H1 (cell line): Measurements from ENCODE around the gene SLC25A15. TPM values are rescaled to one million over a fixed set of nuclear protein-coding genes. Genes with fewer than 3 reads are reported as not detected.

Experiments
- CTCF ChIA-PET: fragments of 300-600 bp; sonication (Branson Sonifier 250); formaldehyde crosslinking; loops from one replicate; lab custom pipeline; 2021; ENCODE audit not compliant: partially characterized antibody; lab: Charles Lee
- POLR2A ChIA-PET: fragments of 300-600 bp; sonication (Branson Sonifier 250); formaldehyde crosslinking; loops from one replicate; lab custom pipeline; 2021; ENCODE audit warnings: inconsistent platforms; ENCODE audit not compliant: partially characterized antibody; lab: Charles Lee
- DNase-seq, 2 experiments: peaks; one replicate each; pipeline versions ENCODE4 v3.0.0 to v3.0.0-alpha.2; 2010 to 2022; ENCODE audit warnings: low spot score in 2 of 2, low read depth in 1 of 2, mixed read lengths in 1 of 2
- FAIRE-seq: peaks from 2 replicates; lab custom pipeline; 2011; peaks lifted over from hg19 to GRCh38; lab: Jason Lieb, UNC
- H2AFZ ChIP-seq: 2 replicates; pipeline ENCODE4 v1.8.1; 2012; ENCODE audit warnings: low read length, inconsistent platforms
- H2AK5ac ChIP-seq: 2 replicates; pipeline ENCODE4 v1.6.1; 2013; ENCODE audit warnings: low read depth, low read length
- H2BK120ac ChIP-seq: replicated peaks from 2 replicates; pipeline ENCODE3; 2013; ENCODE audit warnings: low read depth, low read length, inconsistent platforms
- H2BK12ac ChIP-seq: 2 replicates; pipeline ENCODE4 v1.6.1; 2013; ENCODE audit warnings: low read depth, low read length
- H2BK15ac ChIP-seq: 2 replicates; pipeline ENCODE4 v1.6.1; 2013; ENCODE audit warnings: low read length
- H2BK20ac ChIP-seq: 2 replicates; pipeline ENCODE4 v1.6.1; 2013; ENCODE audit warnings: low read length
- H2BK5ac ChIP-seq: 2 replicates; pipeline ENCODE4 v1.6.1; 2013; ENCODE audit warnings: low read depth, low read length
- H3K14ac ChIP-seq: 2 replicates; pipeline ENCODE4 v1.6.1; 2013; ENCODE audit warnings: inconsistent platforms; ENCODE audit not compliant: insufficient read length
- H3K18ac ChIP-seq: 2 replicates; pipeline ENCODE4 v1.6.1; 2013; ENCODE audit warnings: low read length; ENCODE audit errors: extremely low read depth
- H3K23ac ChIP-seq: 2 replicates; pipeline ENCODE4 v1.6.1; 2013; ENCODE audit warnings: inconsistent platforms; ENCODE audit not compliant: insufficient read length
- H3K23me2 ChIP-seq: 2 replicates; pipeline ENCODE4 v1.6.1; 2013; ENCODE audit warnings: low read depth, low read length
- H3K27ac ChIP-seq: 2 replicates; pipeline ENCODE4 v1.6.1; 2011; ENCODE audit warnings: low read depth, low read length, inconsistent platforms
- H3K27me3 ChIP-seq, 4 experiments: replicated peaks in 1 of 4; 1 replicate in 1 of 4; 2 replicates in 3 of 4; pipeline versions ENCODE4 v1.6.1 to v1.8.1; 2011 to 2013; ENCODE audit warnings: low read length in 3 of 4, mild to moderate bottlenecking in 3 of 4, inconsistent platforms in 2 of 4, mixed read lengths in 2 of 4, moderate library complexity in 1 of 4; ENCODE audit not compliant: control insufficient read depth in 3 of 4, insufficient read depth in 3 of 4; ENCODE audit errors: extremely low read depth in 1 of 4
- H3K36me3 ChIP-seq, 4 experiments: 2 replicates each; pipeline versions ENCODE4 v1.6.1 to v1.8.1; 2011 to 2013; ENCODE audit warnings: mild to moderate bottlenecking in 4 of 4, low read length in 3 of 4, moderate library complexity in 2 of 4, control low read depth in 1 of 4, inconsistent platforms in 1 of 4; ENCODE audit not compliant: insufficient read depth in 4 of 4, control insufficient read depth in 2 of 4
- H3K4ac ChIP-seq: replicated peaks from 2 replicates; pipeline ENCODE3; 2013; ENCODE audit warnings: low read length, low read depth, mixed read lengths, inconsistent platforms; ENCODE audit not compliant: insufficient read length
- H3K4me1 ChIP-seq, 4 experiments: replicated peaks in 1 of 4; 1 replicate in 1 of 4; 2 replicates in 3 of 4; pipeline versions ENCODE4 v1.6.1 to v1.8.1; 2011 to 2013; ENCODE audit warnings: low read length in 3 of 4, inconsistent platforms in 2 of 4, mixed read lengths in 1 of 4; ENCODE audit not compliant: insufficient read depth in 4 of 4, control insufficient read depth in 3 of 4
- H3K4me2 ChIP-seq, 2 experiments: 2 replicates each; pipeline versions ENCODE4 v1.6.1 to v1.8.1; 2011 to 2013; ENCODE audit warnings: low read depth in 2 of 2, low read length in 2 of 2, control low read depth in 1 of 2, inconsistent platforms in 1 of 2, mild to moderate bottlenecking in 1 of 2; ENCODE audit not compliant: insufficient read depth in 1 of 2
- H3K4me3 ChIP-seq, 4 experiments: fragments of 200-600, 300-600 bp in 1 of 4; sonication (generic), shearing (Covaris generic), sonication (Bioruptor Twin) in 1 of 4; 2 replicates each; pipeline versions ENCODE4 v1.5.1 to v1.8.1; 2011 to 2016; ENCODE audit warnings: low read length in 4 of 4, low read depth in 3 of 4, control low read depth in 2 of 4, inconsistent platforms in 2 of 4, mild to moderate bottlenecking in 2 of 4, mixed read lengths in 1 of 4, moderate library complexity in 1 of 4; ENCODE audit not compliant: insufficient read depth in 2 of 4; ENCODE audit errors: extremely low read depth in 1 of 4
- H3K56ac ChIP-seq: replicated peaks from 2 replicates; pipeline ENCODE3; 2013; ENCODE audit warnings: low read depth, mild to moderate bottlenecking, mixed read lengths, low read length, inconsistent platforms; ENCODE audit not compliant: insufficient read length
- H3K79me1 ChIP-seq: 2 replicates; pipeline ENCODE4 v1.6.1; 2013; ENCODE audit warnings: low read depth, low read length, control low read depth
- H3K79me2 ChIP-seq, 2 experiments: 2 replicates each; pipeline versions ENCODE4 v1.6.1 to v1.8.1; 2012 to 2013; ENCODE audit warnings: low read length in 2 of 2, mild to moderate bottlenecking in 2 of 2, inconsistent platforms in 1 of 2; ENCODE audit not compliant: insufficient read depth in 2 of 2, control insufficient read depth in 1 of 2
- H3K9ac ChIP-seq, 4 experiments: replicated peaks in 1 of 4; 1 replicate in 1 of 4; 2 replicates in 3 of 4; pipeline versions ENCODE4 v1.6.1 to v1.8.1; 2011 to 2013; ENCODE audit warnings: low read depth in 3 of 4, low read length in 3 of 4, control low read depth in 2 of 4, mild to moderate bottlenecking in 2 of 4, moderate library complexity in 2 of 4, inconsistent platforms in 1 of 4; ENCODE audit errors: extremely low read depth in 1 of 4
- H3K9me3 ChIP-seq, 2 experiments: 2 replicates each; pipeline versions ENCODE4 v1.6.1 to v1.8.1; 2012 to 2013; ENCODE audit warnings: mild to moderate bottlenecking in 2 of 2, moderate library complexity in 2 of 2, control low read depth in 1 of 2, inconsistent platforms in 1 of 2, low read depth in 1 of 2, low read length in 1 of 2, mixed read lengths in 1 of 2; ENCODE audit not compliant: insufficient read depth in 2 of 2
- H4K20me1 ChIP-seq, 2 experiments: replicated peaks in 1 of 2; 2 replicates each; pipeline versions ENCODE3 to v1.8.1; 2011 to 2013; ENCODE audit warnings: inconsistent platforms in 2 of 2, low read length in 2 of 2, mild to moderate bottlenecking in 1 of 2; ENCODE audit not compliant: insufficient read depth in 2 of 2, control insufficient read depth in 1 of 2
- H4K5ac ChIP-seq: 2 replicates; pipeline ENCODE4 v1.6.1; 2013; ENCODE audit warnings: low read length, low read depth, mixed read lengths, inconsistent platforms; ENCODE audit not compliant: insufficient read length
- H4K8ac ChIP-seq: 2 replicates; pipeline ENCODE4 v1.8.0; 2013; ENCODE audit warnings: mild to moderate bottlenecking, moderate library complexity, low read length, inconsistent platforms; ENCODE audit not compliant: insufficient read depth; ENCODE audit errors: extremely low read depth
- H4K91ac ChIP-seq: replicated peaks from 2 replicates; pipeline ENCODE3; 2013; ENCODE audit warnings: low read length, mixed read lengths, inconsistent platforms; ENCODE audit not compliant: insufficient read length
- CTBP2 ChIP-seq: IDR thresholded peaks from 2 replicates; pipeline ENCODE4 v1.7.0; 2011; ENCODE audit warnings: borderline replicate concordance, mild to moderate bottlenecking, moderate library complexity, mixed read lengths, low read length; ENCODE audit not compliant: insufficient read depth, insufficient read length
- FOSL1 ChIP-seq: IDR thresholded peaks from 2 replicates; pipeline ENCODE4 v1.6.1; 2011; ENCODE audit warnings: mild to moderate bottlenecking, low read depth, low read length, moderate library complexity; ENCODE audit not compliant: insufficient read depth
- HDAC2 ChIP-seq, 2 experiments: fragments of 300-600 bp in 1 of 2; sonication (generic) in 1 of 2; IDR thresholded peaks; 2 replicates each; pipeline ENCODE4 v1.6.1; 2011 to 2012; ENCODE audit warnings: low read depth in 2 of 2, low read length in 2 of 2, mild to moderate bottlenecking in 2 of 2, moderate library complexity in 2 of 2, borderline replicate concordance in 1 of 2, inconsistent platforms in 1 of 2
- POLR2A ChIP-seq, 2 experiments: IDR thresholded peaks; 1 replicate in 1 of 2; 2 replicates in 1 of 2; pipeline ENCODE4 v1.6.1; 2011; ENCODE audit warnings: low read depth in 2 of 2, low read length in 2 of 2, mild to moderate bottlenecking in 2 of 2; ENCODE audit errors: control extremely low read depth in 1 of 2
- RBBP5 ChIP-seq: IDR thresholded peaks from 2 replicates; pipeline ENCODE4 v1.7.1; 2012; ENCODE audit warnings: low read depth, mild to moderate bottlenecking, inconsistent platforms, low read length, moderate library complexity, borderline replicate concordance
- RNF2 ChIP-seq: fragments of 200-900, 300-1000 bp; sonication (generic); IDR thresholded peaks from 2 replicates; pipeline ENCODE4 v1.7.1; 2016; ENCODE audit warnings: borderline replicate concordance, low read depth, mild to moderate bottlenecking, antibody characterized with exemption, low read length; ENCODE audit not compliant: poor library complexity, severe bottlenecking; ENCODE audit errors: missing control alignments
- RXRA ChIP-seq: IDR thresholded peaks from 2 replicates; pipeline ENCODE4 v1.6.1; 2011; ENCODE audit warnings: low read depth, mild to moderate bottlenecking, low read length, moderate library complexity; ENCODE audit not compliant: insufficient read depth
- SIN3A ChIP-seq, 2 experiments: IDR thresholded peaks in 1 of 2; conservative IDR thresholded peaks in 1 of 2; 2 replicates each; pipeline ENCODE4 v1.6.1; 2011 to 2012; ENCODE audit warnings: low read length in 2 of 2, improper control_type of control experiment in 1 of 2, low read depth in 1 of 2, mild to moderate bottlenecking in 1 of 2
- SRF ChIP-seq: IDR thresholded peaks from 2 replicates; pipeline ENCODE4 v1.6.1; 2011; ENCODE audit warnings: mild to moderate bottlenecking, low read depth, low read length, moderate library complexity
- ZNF274 ChIP-seq: IDR thresholded peaks from 2 replicates; pipeline ENCODE4 v1.7.0; 2012; ENCODE audit warnings: low read length, borderline replicate concordance; ENCODE audit errors: extremely low read depth
- WGBS, 2 experiments: shearing (Covaris generic) in 1 of 2; methylation state at CpG; one replicate each; pipeline versions ENCODE4 v1.1.6 to v1.1.7; 2013 to 2015; ENCODE audit warnings: low lambda C conversion rate in 2 of 2, mixed read lengths in 2 of 2, inconsistent platforms in 1 of 2, low coverage in 1 of 2, missing lambda C conversion rate in 1 of 2; ENCODE audit not compliant: insufficient replicate concordance in 2 of 2, insufficient coverage in 1 of 2, insufficient read length in 1 of 2; ENCODE audit errors: extremely low coverage in 1 of 2, missing lambda C conversion rate in 1 of 2; 5-methylcytosine and 5-hydroxymethylcytosine counted together
- polyA plus RNA-seq, 7 experiments: library from polyadenylated mRNA; depleted of rRNA in 3 of 7; stranded (reverse) in 5 of 7; unstranded in 2 of 7; fragments of >200 nt in 5 of 7; fragments of 200-250 nt in 2 of 7; gene quantifications; 1 replicate in 5 of 7; 2 replicates in 1 of 7; 4 replicates in 1 of 7; pipeline versions ENCODE4 v1.2.1 to v1.2.3, GENCODE V29; 2011 to 2013; ENCODE audit warnings: missing spikeins in 2 of 7, mixed read lengths in 2 of 7
- total RNA-seq: library from RNA; stranded (reverse); fragmentation: NEBNext Ultra II Directional; extraction: Animal tissue kit (Norgen Biotek cat#: 25700); gene quantifications from 2 replicates; pipeline ENCODE4 v1.2.1, GENCODE V29; 2021

The SLC25A15 gene
- total and polyA plus RNA-seq, 2 of the 8 experiments (the other 6 are each of a cell fraction or from before 2014, with no cell fraction given), result 12.4 to 23.4 TPM

DNA sequence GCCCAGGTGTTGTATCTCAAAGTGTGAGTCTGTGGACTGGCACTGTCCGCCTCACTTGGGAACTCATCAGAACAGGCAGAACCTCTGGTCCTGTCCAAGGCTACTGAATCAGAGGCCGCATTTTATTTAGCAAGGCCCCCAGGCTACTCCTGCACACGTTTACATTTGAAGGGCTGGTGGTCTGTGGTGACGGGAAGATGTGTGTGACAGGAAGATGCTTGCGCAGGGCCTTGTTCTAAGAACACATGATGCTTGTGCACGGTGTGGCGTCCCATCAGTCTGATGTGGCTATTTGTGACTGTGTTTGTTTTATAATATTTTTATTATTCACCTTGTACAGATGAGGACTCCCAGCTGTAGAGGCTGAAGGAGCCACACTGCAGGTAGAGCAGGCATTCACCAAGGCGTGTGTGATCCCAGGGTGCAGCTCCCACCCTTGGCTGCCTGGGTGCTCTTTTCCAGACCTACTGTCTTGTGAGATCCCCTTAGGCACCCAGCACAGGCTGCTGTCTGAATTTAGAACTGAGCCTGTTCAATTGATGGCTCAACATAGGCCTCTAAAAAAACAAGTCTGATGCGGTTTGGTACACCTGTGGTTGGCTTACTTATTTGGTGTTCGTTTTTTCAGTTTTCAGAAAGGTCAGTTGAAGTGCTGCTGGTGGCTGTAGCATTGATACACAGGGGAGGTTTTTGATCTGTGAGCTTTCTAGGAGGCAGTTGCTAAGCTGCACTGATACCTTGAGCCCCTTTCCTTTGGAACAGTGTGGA is 3.1 kb downstream of the SLC25A15 start:
- no peak overlapping the region for H2BK5ac ChIP-seq
- no peak overlapping the region for H3K14ac ChIP-seq
- H4K20me1 ChIP-seq, result peaks cover 0 to 1% of the 10 kb centered on the region in 2 experiments
- H3K9me3 ChIP-seq, result no peaks in the 10 kb centered on the region
- no peak overlapping the region for H3K4ac ChIP-seq
- H3K79me2 ChIP-seq, result no peaks in the 10 kb centered on the region
- DNase-seq (no peak), FAIRE-seq (no peak)
- no peak overlapping the region for H3K23ac ChIP-seq
- H3K18ac ChIP-seq, result no peak overlapping the region
- ChIA-PET CTCF (interaction anchor here (2.1 kb wide), 1 partner anchor 22 kb away, joined by 12 read pairs; no protein-coding TSS in a partner anchor), POLR2A (no interaction called here)
- H3K4me3 ChIP-seq, result no peak overlapping the region
- no peaks in the 10 kb centered on the region; the same call in 1 of the 2 replicates for H3K79me1 ChIP-seq
- H4K8ac ChIP-seq, result no peak overlapping the region
- no peak overlapping the region for H4K5ac ChIP-seq
- H3K23me2 ChIP-seq, result peaks cover 7% of the 10 kb centered on the region; the same call in 1 of the 2 replicates
- no peaks in the 10 kb centered on the region for H3K27me3 ChIP-seq
- 91% methylated on average over 10 of the region's 10 CpGs; no CpG with 5 or more reads in 1 of the 2 experiments for WGBS, 2 experiments
- no peak overlapping the region for H3K9ac ChIP-seq
- no peak overlapping the region for H2BK120ac ChIP-seq
- H2BK12ac ChIP-seq, result no peak overlapping the region
- H2BK15ac ChIP-seq, result no peak overlapping the region
- no peak overlapping the region for H2BK20ac ChIP-seq
- no peak overlapping the region for H3K56ac ChIP-seq
- peaks cover 0 to 19% (median 0%) of the 10 kb centered on the region in 4 experiments; a peak in 3 of 8 replicates for H3K36me3 ChIP-seq
- no peak overlapping the region for H2AFZ ChIP-seq
- no peak overlapping the region for H3K4me2 ChIP-seq
- H4K91ac ChIP-seq, result no peak overlapping the region
- peaks cover 0 to 6% (median 2%) of the 10 kb centered on the region in 4 experiments; a peak in 2 of 7 replicates for H3K4me1 ChIP-seq
- H3K27ac ChIP-seq, result no peak overlapping the region
- H2AK5ac ChIP-seq, result no peak overlapping the region
- no peak for TF ChIP-seq SIN3A (conservative IDR thresholded peaks at IDR 0.05 in 1 of 2, IDR thresholded peaks at IDR 0.05 in 1 of 2; ENCODE audit: low read depth in 1 of 2, low read length in 2 of 2)
- no peak for TF ChIP-seq FOSL1
- TF ChIP-seq HDAC2 (IDR thresholded peaks at IDR 0.05; ENCODE audit: borderline replicate concordance in 1 of 2, low read depth in 2 of 2, low read length in 2 of 2), result no peak
- no peak for TF ChIP-seq RNF2
- TF ChIP-seq ZNF274, result no peak
- no peak for TF ChIP-seq CTBP2
- no peak for TF ChIP-seq POLR2A (IDR thresholded peaks at IDR 0.05; ENCODE audit: control extremely low read depth in 1 of 2, low read depth in 2 of 2, low read length in 2 of 2)
- no peak for TF ChIP-seq RXRA
- TF ChIP-seq SRF, result no peak
- no peak for TF ChIP-seq RBBP5
